ENCODE results near the gene PIBF1.
"Not testable (repeated sequence)": the region's sequence is repeated elsewhere in the genome, so short reads cannot be mapped to it uniquely, and the experiment has no call there.

PIBF1 gene

DNA sequence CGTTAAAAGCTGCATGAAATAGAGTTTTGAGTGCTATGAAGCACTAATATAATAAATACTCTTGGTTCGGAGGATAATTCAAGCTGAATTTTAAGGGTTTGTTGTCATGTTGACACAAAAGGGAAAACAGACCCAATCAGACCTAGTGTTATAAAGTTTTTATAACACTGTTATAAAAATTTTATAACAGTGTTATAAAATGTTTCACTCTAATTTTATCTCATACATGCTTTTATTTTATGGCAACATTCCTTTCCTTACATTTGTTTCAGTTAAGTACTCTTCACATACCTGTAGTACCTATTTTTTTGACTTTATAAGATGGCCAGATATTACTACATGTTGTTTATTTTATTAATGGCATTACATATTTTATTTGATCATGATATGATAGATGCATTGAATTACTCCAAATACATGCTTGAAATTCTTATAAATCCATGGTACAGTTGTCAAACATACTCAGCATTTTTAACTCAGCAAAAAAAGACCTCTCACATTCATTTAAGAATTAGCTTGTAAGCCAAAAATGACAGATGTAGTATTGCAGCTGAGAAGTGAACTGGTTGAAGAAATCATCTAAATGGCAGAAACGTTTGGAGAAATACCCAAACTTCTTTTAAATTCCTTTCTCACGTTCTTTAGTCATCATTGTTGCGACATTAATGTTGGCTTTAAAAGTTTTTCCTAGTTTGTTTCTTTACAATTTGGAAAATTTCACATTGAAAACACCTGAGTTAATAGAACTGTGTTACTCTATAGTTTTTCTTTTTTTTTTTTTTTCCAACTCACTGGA is 104.5 kb downstream of the PIBF1 start:
- in situ Hi-C loops (cut with HindIII; ENCODE audit: low pct_ligation_motif_present, low pct_unique_long_range_greater_than_20kb, low sequenced_read_pairs) = no loop called here
- DNase-seq = no peak

DNA sequence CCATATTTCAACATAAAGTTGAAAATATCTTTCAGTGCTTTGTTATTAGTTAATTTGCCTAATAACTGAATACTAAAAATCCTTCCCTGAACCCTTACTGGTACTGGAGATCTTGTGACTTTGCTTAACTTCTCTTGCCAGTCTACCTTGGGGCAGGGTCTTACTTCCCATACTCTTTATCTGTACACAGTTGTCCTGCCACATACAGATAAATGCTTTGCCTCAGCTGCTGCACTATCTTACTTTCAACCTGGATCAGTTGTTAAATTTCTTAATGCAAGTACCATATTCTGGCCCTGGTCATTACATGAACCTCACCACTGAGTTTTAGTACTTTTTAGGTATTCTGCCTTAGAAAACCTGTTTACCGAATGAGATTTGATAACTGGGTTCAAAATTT is 107.6 kb downstream of the PIBF1 start:
- in situ Hi-C loops (cut with HindIII; ENCODE audit: low pct_ligation_motif_present, low pct_unique_long_range_greater_than_20kb, low sequenced_read_pairs) = no loop called here
- DNase-seq = no peak

DNA sequence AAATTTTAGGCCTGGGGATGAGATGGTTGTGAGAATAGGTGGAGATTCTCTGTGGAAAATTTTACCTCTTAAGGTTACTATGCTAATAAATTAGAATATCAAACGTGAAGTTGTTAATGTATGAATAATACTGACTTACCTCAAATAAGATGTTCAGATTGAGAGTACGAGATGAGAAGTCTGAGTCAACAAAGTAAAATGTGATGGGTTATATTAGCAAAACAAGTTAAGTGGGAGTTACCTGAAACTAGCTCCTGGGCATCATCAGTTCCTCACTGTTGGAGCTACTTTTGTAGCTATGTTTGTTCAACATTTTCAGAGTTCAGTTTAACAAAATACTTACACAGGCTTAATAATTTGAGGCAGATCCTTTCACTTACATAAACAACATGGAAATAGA is 108.6 kb downstream of the PIBF1 start:
- in situ Hi-C loops (cut with HindIII; ENCODE audit: low pct_ligation_motif_present, low pct_unique_long_range_greater_than_20kb, low sequenced_read_pairs) = no loop called here
- DNase-seq = no peak

DNA sequence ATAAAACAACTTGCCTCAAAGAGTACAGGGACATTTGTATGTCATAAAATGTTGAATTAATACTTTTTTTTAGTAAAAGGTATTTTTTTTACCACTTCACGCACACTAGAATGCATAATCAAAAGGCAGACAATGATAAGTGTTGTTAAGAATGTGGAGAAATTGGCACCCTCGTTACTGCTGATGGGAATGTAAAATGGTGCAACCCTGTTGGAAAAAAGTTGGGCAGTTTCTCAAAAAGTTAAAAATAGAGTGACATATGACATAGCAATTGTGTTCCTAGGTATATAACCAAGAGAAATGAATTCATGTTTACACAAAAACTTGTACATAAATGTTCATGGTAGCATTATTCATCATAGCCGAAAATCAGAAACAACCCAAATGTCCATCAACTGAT is 109.5 kb downstream of the PIBF1 start:
- in situ Hi-C loops (cut with HindIII; ENCODE audit: low pct_ligation_motif_present, low pct_unique_long_range_greater_than_20kb, low sequenced_read_pairs) = no loop called here
- DNase-seq = no peak

DNA sequence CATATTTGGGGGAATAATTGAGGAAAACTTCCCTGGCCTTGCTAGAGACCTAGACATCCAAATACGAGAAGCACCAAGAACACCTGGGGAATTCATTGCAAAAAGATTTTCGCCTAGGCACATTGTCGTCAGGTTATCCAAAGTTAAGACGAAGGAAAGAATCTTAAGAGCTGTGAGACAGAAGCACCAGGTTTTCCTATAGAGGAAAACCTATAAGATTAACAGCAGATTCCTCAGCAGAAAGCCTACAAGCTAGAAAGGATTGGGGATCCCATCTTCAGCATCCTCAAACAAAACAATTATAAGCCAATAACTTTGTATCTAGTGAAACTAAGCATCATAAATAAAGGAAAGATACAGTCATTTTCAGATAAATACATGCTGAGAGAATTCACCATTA is 114.9 kb downstream of the PIBF1 start:
- DNase-seq = no peak
- in situ Hi-C loops (cut with HindIII; ENCODE audit: low pct_ligation_motif_present, low pct_unique_long_range_greater_than_20kb, low sequenced_read_pairs) = no loop called here

DNA sequence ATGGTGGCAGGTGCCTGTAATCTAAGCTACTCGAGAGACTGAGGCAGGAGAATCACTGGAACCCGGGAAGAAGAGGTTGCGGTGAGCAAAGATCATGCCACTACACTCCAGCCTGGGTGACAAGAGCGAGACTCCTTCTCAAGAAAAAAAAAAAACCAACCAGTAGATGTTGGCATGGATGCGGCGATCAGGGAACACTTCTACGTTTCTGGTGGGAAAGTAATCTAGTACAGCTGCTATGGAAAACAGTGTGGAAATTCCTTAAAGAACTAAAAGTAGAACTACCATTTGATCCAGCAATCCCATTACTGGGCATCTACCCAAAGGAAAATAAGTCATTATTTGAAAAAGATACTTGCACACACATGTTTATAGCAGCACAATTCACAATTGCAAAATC is 119.6 kb downstream of the PIBF1 start:
- in situ Hi-C loops (cut with HindIII; ENCODE audit: low pct_ligation_motif_present, low pct_unique_long_range_greater_than_20kb, low sequenced_read_pairs); DNase-seq: not testable (repeated sequence)

DNA sequence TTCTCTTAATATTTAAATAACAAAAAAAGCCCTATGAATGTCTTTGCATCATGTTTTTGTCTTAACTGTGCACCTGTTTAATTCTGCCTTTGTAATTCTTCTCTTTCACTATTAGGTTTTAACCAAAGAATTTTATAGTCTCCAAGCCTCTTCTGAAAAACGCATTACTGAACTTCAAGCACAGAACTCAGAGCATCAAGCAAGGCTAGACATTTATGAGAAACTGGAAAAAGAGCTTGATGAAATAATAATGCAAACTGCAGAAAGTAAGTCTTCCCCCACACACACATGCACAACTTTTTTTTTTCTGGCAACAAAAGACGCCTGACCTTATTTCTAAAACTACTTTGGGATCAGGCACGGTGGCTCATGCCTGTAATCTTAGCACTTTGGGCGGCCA is 126.5 kb downstream of the PIBF1 start:
- DNase-seq = no peak
- in situ Hi-C loops (cut with HindIII; ENCODE audit: low pct_ligation_motif_present, low pct_unique_long_range_greater_than_20kb, low sequenced_read_pairs) = no loop called here

DNA sequence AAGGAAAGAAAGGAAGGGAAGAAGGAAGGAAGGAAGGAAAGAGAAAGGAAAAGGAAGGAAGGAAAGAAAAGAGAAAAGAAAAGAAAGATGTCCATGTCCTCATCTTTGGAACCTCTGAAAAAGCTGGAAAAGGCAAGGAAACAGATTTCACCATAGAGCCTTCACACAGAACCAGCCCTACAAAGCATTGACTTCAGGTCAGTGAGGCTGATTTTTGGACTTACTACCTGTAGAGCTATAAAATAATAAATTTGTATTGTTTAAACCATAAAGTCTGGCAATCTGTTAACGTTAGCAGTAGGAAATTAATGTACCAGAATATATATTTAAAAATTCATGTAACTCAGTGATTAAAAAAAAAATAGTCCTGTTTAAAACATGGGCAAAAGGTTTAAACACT is 130.0 kb downstream of the PIBF1 start:
- in situ Hi-C loops (cut with HindIII; ENCODE audit: low pct_ligation_motif_present, low pct_unique_long_range_greater_than_20kb, low sequenced_read_pairs) = no loop called here
- no peak for DNase-seq

DNA sequence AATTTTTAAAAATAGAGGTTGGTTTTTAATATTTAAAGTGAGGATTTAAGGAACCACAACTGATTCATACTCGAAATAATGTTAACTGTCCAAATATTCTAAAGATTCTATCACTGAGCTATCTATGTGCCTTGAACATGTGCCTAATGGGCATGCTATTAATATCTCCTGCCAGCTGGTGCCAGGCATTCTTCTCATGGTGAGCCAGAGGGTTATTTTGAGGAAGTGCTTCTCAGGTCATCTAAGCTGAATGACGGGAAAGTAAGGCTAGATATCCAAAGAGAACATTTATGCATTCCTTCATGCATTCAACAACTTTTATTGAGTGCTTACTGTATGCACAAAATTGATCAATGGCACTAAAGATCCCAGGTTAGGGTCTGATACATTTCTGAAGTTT is 138.2 kb downstream of the PIBF1 start:
- no peak for DNase-seq
- in situ Hi-C loops (cut with HindIII; ENCODE audit: low pct_ligation_motif_present, low pct_unique_long_range_greater_than_20kb, low sequenced_read_pairs) = no loop called here

DNA sequence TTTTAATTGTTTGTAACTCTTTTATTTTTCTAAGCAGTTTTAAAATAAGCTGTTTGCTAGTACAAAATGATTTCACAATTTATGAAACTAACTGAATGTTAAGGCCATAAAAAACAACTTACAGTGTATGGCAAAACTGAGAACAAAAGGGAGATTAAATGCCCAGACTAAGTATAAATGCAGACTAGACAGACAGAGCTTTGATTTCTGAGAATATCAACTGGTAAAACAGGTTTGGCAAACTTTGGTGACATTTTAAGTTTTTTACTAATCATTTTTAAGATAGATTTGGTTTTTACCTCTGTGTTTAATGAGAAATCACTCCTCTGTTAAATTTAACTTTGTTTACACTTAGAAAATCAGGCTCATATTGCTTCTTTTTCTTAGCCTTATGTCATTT is 149.4 kb downstream of the PIBF1 start:
- in situ Hi-C loops (cut with HindIII; ENCODE audit: low pct_ligation_motif_present, low pct_unique_long_range_greater_than_20kb, low sequenced_read_pairs) = no loop called here

DNA sequence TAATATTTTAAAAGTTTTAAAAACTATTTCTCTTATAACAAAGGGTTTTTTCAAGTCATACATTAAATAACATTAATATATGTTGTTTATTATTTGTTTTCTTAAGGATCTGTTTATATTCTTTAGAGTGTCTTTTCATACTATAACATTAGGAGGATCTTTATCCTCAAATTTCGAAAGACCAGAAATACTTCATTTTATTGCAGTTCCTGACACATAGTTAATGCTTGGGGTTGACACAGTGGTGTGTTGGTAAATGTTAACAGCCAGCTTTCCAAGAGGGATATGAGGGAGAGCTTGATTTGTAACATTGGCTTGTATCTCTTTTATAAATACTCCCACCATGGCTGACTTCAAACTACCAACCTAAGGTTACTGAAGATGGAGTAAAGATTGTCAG is 150.3 kb downstream of the PIBF1 start:
- in situ Hi-C loops (cut with HindIII; ENCODE audit: low pct_ligation_motif_present, low pct_unique_long_range_greater_than_20kb, low sequenced_read_pairs) = no loop called here
- DNase-seq = no peak

More for the DNA sequence above, 149.4 kb downstream of the PIBF1 start:
- DNase-seq = no peak

DNA sequence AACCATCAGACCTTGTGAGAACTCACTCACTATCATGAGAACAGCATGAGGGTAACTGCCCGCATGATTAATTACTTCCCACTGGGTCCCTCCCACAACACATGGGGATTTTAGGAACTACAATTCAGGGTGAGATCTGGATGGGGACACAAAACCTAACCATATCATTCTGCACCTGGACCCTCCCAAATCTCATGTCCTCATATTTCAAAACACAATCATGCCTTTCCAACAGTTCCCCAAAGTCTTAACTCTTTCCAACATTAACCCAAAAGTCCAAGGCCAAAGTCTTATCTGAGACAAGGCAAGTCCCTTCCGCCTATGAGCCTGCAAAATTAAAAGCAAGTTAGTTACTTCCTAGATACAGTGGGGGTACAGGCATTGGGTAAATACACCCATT is 164.3 kb downstream of the PIBF1 start:
- DNase-seq; in situ Hi-C loops (cut with HindIII; ENCODE audit: low pct_ligation_motif_present, low pct_unique_long_range_greater_than_20kb, low sequenced_read_pairs): not testable (repeated sequence)

DNA sequence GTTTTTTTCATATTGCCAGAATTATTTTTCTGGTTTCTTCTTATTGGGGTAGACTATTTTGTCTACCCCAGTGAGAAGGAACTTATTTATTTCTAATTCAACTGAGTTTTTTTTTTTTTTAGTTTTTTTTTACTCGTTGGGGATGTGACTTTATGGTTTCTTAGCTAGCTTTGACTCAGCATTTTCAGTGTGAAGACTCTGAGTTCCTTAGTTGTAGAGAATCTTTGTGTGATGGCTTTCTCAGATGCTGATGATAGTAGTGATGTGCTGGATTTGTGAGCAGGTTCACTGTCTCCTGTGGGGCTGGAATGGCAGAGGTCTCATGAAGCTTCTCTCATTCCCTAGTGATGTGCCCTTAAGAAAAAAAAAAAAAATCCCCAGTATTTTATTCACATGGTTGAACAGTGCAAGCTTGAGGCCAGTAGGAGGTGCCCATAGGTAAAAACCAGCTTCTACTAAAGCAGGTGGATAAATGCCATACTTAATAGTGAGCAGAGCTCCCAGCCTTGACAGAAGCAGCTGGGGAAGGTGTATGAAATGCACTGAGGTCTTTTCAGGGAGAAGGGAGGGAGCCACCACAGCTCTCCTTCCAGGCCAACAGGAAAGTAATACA is 170.7 kb downstream of the PIBF1 start:
- DNase-seq = peak; percentile 23

DNA sequence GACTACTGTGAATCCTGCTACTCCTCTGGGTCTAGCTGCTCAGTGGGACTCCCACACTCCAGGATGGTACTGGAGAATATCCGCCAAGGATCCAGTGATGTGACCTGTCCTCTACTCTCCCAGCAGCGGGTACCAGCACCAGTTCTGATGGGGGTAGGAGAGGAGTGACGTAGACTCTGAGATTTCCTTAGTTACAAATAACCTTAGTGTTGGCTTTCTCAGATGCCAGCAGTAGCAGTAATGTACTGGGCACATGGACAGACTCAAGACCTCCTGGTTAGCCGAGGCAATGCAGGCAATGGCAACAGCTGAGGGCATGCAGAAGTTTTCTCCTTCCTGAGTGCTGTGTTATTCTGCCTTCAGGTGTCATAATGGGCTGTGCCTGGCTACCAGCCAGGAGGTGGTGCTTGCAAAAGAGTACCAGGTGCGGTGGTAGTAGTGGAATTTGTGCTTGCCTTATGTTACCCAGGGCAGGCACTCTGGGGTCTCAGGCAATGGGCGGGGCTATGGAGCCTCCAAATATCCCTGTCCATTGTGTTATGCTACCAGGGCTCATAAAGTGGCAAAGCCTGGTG is 171.5 kb downstream of the PIBF1 start:
- no peak for DNase-seq
- in situ Hi-C loops (cut with HindIII; ENCODE audit: low pct_ligation_motif_present, low pct_unique_long_range_greater_than_20kb, low sequenced_read_pairs) = no loop called here

More for the DNA sequence above, 170.7 kb downstream of the PIBF1 start:
- in situ Hi-C loops (cut with HindIII; ENCODE audit: low pct_ligation_motif_present, low pct_unique_long_range_greater_than_20kb, low sequenced_read_pairs) = no loop called here

DNA sequence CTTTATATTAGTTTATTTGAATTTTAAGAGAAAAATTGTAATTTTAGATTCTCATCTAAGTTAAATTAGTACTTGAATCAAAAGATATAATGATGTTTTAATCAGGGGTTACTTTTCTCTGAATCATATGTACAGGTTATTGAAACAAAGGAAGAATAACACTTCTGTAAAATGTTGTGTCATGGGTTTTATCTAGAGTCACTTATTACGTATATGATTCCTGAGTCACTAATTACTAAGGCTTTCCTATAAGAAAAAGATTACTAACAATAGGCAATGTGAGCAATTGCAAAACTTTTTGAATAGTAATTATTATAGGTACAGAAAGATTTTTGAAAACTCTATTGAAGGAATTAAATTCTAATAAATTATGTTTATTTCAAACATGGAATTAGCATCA is 177.7 kb downstream of the PIBF1 start:
- in situ Hi-C loops (cut with HindIII; ENCODE audit: low pct_ligation_motif_present, low pct_unique_long_range_greater_than_20kb, low sequenced_read_pairs) = no loop called here
- DNase-seq = no peak

DNA sequence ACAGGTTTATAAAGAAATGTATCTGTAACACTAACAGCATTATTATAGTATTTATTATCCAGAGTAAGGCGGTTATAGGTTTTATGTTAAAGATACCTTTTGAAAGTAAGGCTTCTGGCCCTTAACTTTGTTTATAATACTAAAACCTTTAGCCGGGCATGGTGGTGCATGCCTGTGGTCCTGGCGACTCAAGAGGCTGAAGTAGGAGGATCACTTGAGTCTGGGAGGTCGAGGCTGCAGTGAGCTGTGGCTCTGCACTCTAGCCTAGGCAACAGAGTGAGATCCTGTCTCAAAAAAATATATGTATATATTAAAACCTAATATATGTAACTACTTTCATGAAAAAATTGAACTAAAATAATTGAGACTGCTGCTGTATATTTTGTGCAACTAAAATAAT is 178.2 kb downstream of the PIBF1 start:
- DNase-seq = no peak
- in situ Hi-C loops (cut with HindIII; ENCODE audit: low pct_ligation_motif_present, low pct_unique_long_range_greater_than_20kb, low sequenced_read_pairs) = no loop called here

DNA sequence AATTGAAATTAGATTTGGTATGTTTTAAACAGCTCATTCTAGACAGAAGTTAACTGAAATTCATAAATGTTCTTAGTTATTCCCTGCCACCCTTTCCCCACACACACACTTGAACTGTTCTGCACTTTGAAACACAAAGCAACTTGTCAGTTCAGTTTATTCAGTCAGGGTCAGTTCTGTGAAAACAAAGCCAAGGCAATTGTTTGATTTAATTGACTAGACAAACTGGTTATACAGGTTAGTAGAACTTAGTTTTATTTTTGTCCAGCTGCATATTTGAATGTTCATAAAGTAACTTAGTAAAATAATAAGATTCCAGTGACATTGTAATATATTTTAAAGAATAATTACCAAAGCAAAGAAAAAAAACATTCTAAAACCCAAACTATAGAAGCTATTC is 178.6 kb downstream of the PIBF1 start:
- in situ Hi-C loops (cut with HindIII; ENCODE audit: low pct_ligation_motif_present, low pct_unique_long_range_greater_than_20kb, low sequenced_read_pairs) = no loop called here
- DNase-seq = no peak

DNA sequence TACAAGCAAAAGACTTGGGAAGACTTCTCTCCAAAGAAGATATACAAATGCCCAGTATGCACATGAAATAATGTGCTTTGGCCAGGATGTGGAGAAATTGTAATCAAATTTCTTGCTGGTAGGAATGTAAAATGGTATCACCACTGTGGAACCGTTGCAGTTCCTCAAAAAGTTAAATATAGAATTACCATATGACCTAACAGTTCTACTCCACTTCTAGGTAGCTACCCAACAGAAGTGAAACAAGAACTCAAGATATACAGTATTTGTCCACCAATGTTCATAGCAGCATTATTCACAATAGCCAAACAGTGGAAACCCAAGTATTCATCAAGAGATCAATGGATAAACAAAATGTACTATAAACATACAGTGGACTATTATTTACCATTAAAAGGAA is 181.8 kb downstream of the PIBF1 start:
- in situ Hi-C loops (cut with HindIII; ENCODE audit: low pct_ligation_motif_present, low pct_unique_long_range_greater_than_20kb, low sequenced_read_pairs) = no loop called here
- no peak for DNase-seq

DNA sequence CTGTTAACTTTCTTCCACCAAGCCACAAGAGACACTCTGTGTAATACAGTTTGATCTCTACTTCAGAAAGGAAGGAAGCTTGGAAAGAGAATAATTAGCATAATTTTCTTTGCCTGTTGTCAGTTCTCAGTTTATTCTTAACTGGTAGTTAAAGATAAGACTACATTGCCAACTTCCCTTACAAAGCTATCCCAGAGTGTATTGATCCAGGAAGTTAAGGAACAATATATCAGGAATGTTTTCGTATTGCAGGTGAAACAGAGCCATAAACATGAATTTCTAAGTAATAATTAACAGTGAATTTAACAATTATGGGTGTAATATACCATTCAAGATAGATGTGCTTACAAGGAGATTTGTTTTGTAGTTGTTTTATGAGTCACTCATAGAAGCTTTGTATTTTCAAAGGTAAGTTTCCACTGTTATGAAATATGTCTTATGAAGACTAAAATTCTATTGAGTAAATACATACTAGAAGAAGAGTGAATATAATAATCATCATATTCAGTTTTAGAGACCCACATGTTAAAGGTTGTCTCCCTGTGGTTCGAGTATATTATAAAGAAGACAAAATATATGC is 188.5 kb downstream of the PIBF1 start:
- DNase-seq = no peak
- in situ Hi-C loops (cut with HindIII; ENCODE audit: low pct_ligation_motif_present, low pct_unique_long_range_greater_than_20kb, low sequenced_read_pairs) = no loop called here

DNA sequence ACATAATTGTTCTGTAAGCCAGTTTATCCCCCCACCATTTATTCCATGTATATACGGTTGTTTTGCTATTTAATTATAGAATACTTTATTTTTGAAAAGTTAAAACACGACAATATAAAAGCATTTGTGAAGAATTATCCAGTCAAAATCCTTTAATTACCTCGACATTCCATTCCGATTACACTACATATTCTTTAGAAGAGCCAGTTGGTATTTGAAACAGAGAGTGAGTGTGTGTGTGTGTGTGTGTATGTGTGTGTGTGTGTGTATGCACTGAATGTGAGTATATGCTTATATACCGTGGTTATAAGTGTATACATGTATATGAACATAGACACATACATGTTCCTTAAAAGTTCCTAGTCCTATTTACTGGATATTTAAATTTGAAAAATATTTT is 189.0 kb downstream of the PIBF1 start:
- in situ Hi-C loops (cut with HindIII; ENCODE audit: low pct_ligation_motif_present, low pct_unique_long_range_greater_than_20kb, low sequenced_read_pairs) = no loop called here
- peak; percentile 4 for DNase-seq

Data from ACHN (cell line).